Type B pancreatic cell (in vitro differentiated cells): Measurements from ENCODE around the gene NEDD4. TPM values are rescaled to one million over a fixed set of nuclear protein-coding genes. Genes with fewer than 3 reads are reported as not detected.

Experiments
- DNase-seq: peaks from one replicate; pipeline ENCODE4 v3.0.0; 2021; ENCODE audit warnings: mixed read lengths; ENCODE audit not compliant: unreplicated experiment; ENCODE audit errors: extremely low spot score
- H3K27ac Mint-ChIP-seq: 2 replicates; pipeline ENCODE4 v1.8.0; 2021; ENCODE audit warnings: mild to moderate bottlenecking, mixed read lengths
- H3K27me3 Mint-ChIP-seq: 2 replicates; pipeline ENCODE4 v1.8.0; 2021; ENCODE audit warnings: mixed read lengths
- H3K36me3 Mint-ChIP-seq: 2 replicates; pipeline ENCODE4 v1.8.0; 2021; ENCODE audit warnings: mixed read lengths
- H3K4me1 Mint-ChIP-seq: one replicate; pipeline ENCODE4 v1.8.0; 2021; ENCODE audit warnings: mixed read lengths; ENCODE audit not compliant: unreplicated experiment
- H3K4me3 Mint-ChIP-seq: 2 replicates; pipeline ENCODE4 v1.8.0; 2021; ENCODE audit warnings: mild to moderate bottlenecking, mixed read lengths
- H3K9me3 Mint-ChIP-seq: 2 replicates; pipeline ENCODE4 v1.8.0; 2021; ENCODE audit warnings: mixed read lengths
- total RNA-seq: library from RNA; stranded (reverse); gene quantifications from 2 replicates; pipeline ENCODE4 v1.2.1, GENCODE V29; 2021; ENCODE audit warnings: low replicate concordance
- TF ChIP-seq, protein P1 (sequence below): fragments of 200-600 bp; sonication (generic); conservative IDR thresholded peaks from 2 replicates; pipeline ENCODE4 v1.5.0; 2021; ENCODE audit warnings: antibody characterized with exemption, mild to moderate bottlenecking

The NEDD4 gene
- total RNA-seq, 1 donor from 2014 or later, result 19.6 TPM

DNA sequence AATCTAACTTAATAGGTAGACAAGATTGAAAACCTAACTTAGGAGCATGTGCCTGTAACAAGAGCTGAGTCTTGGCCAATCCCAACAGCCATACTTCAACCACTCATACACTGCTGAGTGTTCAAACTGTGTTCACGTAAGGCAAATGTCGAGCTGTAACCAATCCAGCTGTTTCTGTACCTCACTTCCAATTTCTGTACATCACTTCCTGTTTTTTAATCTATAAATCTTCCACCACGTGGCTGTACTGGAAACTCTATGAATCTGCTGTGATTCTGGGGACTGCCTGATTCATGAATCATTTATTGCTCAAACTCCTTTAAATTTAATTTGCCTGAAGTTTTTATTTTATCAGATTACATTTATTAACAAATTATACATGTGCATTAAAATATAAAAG is 44.6 kb upstream of the NEDD4 start:
- Mint-ChIP-seq H3K9me3 (peaks cover under 1% of the 10 kb centered on the region), H3K4me3 (no peak overlapping the region), H3K27me3 (no peaks in the 10 kb centered on the region), H3K4me1 (peaks cover 33% of the 10 kb centered on the region), H3K36me3 (no peaks in the 10 kb centered on the region), H3K27ac (no peak overlapping the region)
- TF ChIP-seq, protein P1, sequence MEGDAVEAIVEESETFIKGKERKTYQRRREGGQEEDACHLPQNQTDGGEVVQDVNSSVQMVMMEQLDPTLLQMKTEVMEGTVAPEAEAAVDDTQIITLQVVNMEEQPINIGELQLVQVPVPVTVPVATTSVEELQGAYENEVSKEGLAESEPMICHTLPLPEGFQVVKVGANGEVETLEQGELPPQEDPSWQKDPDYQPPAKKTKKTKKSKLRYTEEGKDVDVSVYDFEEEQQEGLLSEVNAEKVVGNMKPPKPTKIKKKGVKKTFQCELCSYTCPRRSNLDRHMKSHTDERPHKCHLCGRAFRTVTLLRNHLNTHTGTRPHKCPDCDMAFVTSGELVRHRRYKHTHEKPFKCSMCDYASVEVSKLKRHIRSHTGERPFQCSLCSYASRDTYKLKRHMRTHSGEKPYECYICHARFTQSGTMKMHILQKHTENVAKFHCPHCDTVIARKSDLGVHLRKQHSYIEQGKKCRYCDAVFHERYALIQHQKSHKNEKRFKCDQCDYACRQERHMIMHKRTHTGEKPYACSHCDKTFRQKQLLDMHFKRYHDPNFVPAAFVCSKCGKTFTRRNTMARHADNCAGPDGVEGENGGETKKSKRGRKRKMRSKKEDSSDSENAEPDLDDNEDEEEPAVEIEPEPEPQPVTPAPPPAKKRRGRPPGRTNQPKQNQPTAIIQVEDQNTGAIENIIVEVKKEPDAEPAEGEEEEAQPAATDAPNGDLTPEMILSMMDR, result no peak
- DNase-seq, result no peak

DNA sequence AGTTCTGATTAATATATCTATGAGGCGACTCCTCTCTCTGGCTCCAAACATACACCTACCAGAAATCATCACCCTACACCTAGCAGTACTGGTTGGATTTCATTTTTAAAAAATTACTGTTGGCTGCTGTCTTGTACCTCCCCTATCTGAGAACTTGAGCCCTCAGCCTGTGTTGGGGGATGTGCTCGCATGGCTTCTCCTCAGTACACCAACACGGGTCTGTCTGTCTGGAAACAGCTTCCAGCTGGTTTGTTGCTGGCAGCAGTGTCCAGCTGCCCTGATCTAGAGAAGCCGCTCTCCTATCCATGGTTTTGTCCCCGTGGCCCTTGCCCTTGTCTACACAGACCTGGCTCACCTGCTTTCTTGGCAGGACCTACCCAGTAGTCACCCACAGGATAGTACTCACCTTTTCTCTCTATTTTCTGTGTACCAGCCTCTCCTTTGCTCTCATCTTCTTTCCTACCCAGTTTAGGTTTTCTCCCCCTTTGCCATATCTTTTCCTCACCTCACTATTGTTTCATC is 43.2 kb upstream of the NEDD4 start:
- TF ChIP-seq, protein P1, result no peak
- H3K27me3 Mint-ChIP-seq, result no peaks in the 10 kb centered on the region
- H3K36me3 Mint-ChIP-seq, result no peaks in the 10 kb centered on the region
- no peak for DNase-seq
- peak overlapping the region; percentile 78 for H3K27ac Mint-ChIP-seq
- H3K4me3 Mint-ChIP-seq, result peak overlapping the region; percentile 23
- H3K4me1 Mint-ChIP-seq, result peaks cover 30% of the 10 kb centered on the region
- H3K9me3 Mint-ChIP-seq, result no peaks in the 10 kb centered on the region

DNA sequence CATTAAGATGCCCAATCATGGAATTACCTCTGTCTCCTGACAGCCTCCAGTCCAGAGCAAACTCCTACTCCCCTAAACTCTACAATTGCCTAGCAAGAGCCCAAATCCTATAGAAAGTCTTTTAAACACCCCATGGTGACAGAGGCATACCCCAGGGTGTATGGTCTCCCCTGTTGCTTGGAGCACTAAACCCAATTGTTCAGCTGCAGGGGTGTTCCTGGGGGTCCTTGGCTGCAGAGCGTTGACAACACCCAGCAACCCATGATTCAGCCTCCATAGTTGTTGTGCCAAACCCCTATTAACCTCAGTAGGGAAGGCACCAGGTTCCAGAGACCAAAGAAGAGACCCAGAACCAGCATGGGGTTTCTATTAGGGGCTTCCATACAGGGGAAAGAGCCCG is 41.8 kb upstream of the NEDD4 start:
- Mint-ChIP-seq H3K27ac (no peak overlapping the region), H3K9me3 (no peaks in the 10 kb centered on the region), H3K27me3 (no peaks in the 10 kb centered on the region), H3K36me3 (no peaks in the 10 kb centered on the region), H3K4me1 (peaks cover 27% of the 10 kb centered on the region), H3K4me3 (no peak overlapping the region)
- TF ChIP-seq, protein P1, result no peak
- no peak for DNase-seq

DNA sequence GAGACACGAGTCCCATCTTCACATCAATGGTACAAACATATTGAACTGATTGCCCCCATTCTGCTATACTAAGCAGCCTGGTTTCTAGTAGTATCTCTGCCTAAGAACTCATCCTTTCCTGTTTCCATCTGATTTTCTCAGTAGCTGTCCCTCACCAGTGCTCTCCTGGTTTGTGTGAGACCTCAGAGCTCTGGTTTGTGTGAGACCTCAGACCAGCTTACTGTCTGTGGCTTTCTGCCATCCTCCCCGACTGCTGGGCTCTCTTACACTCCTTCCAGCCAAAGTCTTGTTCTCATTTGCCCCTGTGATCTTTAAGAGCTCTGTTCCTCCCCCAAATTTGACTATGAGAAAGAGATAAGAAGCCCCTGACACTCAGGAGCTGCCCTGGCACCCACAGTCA is 41.1 kb upstream of the NEDD4 start:
- Mint-ChIP-seq H3K36me3 (no peaks in the 10 kb centered on the region), H3K9me3 (no peaks in the 10 kb centered on the region), H3K4me3 (no peak overlapping the region), H3K4me1 (peaks cover 25% of the 10 kb centered on the region), H3K27me3 (no peaks in the 10 kb centered on the region), H3K27ac (peak overlapping the region; percentile 27)
- TF ChIP-seq, protein P1, result no peak
- no peak for DNase-seq

DNA sequence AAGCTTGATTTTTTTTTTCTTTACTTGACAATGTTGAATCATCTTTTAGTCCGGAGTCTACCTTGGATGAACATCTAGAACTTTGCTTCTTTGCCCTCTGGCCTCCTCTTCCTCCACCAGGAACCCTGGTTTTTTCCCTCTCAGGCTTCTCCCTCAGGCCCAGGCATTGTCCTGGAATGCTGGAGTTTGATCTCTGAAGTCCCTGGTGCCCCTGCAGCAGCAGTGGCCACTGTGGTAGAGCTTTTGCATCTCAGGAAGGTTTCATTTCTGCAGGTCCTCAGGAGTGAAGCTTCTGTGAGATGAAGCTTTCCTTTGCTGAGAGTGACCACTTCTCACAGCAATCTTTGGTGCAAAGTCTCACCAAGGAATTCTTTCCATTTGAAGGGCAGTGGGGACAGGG is 39.0 kb upstream of the NEDD4 start:
- no peaks in the 10 kb centered on the region for H3K9me3 Mint-ChIP-seq
- TF ChIP-seq, protein P1, result no peak
- H3K27me3 Mint-ChIP-seq, result no peaks in the 10 kb centered on the region
- no peak for DNase-seq
- H3K4me1 Mint-ChIP-seq, result peaks cover 17% of the 10 kb centered on the region
- H3K36me3 Mint-ChIP-seq, result no peaks in the 10 kb centered on the region
- no peak overlapping the region for H3K27ac Mint-ChIP-seq
- no peak overlapping the region for H3K4me3 Mint-ChIP-seq

DNA sequence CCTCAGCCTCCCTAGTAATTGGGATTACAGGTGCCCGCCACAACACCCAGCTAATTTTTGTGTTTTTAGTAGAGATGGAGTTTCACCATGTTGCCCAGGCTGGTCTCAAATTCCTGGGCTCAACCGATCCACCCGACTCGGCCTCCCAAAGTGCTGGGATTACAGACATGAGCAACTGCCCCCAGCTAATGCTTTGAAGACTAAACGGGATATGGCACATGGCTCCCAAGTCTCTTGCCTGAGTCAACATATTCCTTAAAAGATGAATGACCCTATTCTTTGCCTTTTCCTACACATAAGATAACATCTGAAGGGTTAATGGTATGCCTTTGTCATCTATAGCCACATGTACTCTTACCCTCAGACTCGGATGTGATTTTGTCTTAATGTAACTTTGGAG is 38.4 kb upstream of the NEDD4 start:
- no peak overlapping the region for H3K4me3 Mint-ChIP-seq
- H3K9me3 Mint-ChIP-seq, result no peaks in the 10 kb centered on the region
- H3K36me3 Mint-ChIP-seq, result no peaks in the 10 kb centered on the region
- DNase-seq, result no peak
- H3K27me3 Mint-ChIP-seq, result no peaks in the 10 kb centered on the region
- no peak overlapping the region for H3K27ac Mint-ChIP-seq
- TF ChIP-seq, protein P1, result no peak
- peaks cover 14% of the 10 kb centered on the region for H3K4me1 Mint-ChIP-seq
